HG03025 (cell line): ENCODE data around the gene NAALADL2.
"Not testable (repeated sequence)": the region's sequence is repeated elsewhere in the genome, so short reads cannot be mapped to it uniquely, and the experiment has no call there.

Experiments used
- ATAC-seq: cut with Tn5 transposase; IDR thresholded peaks from one replicate; pipeline ENCODE4 v1.9.1; 2021; ENCODE audit warnings: mild to moderate bottlenecking, moderate library complexity; ENCODE audit not compliant: unreplicated experiment, low FRiP score

The NAALADL2 gene

GRCh38 chr3:175398676-175399075, 539.5 kb downstream of the NAALADL2 start:
- no peak for ATAC-seq

DNA sequence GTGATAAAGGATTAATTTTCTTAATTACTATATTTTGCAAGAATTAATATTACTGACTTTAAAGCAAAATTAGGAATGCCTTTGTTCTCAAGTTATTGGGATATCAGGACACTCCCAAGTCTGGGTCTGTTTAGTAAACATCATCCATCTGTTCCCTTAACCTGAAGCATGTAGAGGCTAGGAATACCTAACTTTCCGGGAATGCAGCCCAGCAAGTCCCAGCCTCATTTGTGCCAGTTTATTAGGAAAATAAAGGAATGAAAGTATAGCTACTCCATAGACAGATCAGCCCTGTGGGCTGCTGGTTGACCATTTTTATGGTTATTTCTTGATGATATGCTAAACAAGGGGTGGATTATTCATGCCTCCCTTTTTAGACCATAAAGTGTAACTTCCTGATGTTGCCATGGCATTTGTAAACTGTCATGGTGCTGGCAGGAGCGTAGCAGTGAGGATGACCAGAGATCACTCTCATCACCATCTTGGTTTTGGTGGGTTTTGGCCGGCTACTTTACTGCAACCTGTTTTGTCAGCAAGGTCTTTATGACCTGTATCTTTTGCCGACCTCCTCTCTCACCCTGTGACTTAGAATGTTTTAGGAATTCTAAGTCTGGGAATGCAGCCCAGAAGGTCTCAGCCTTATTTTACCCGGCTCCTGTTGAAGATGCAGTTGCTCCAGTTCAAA, 540.2 kb downstream of the NAALADL2 start:
- ATAC-seq: no peak

GRCh38 chr3:175404027-175404426, 544.9 kb downstream of the NAALADL2 start:
- no peak for ATAC-seq

- no peak for ATAC-seq
Measured at GRCh38 chr3:175404621-175405020, 545.5 kb downstream of the NAALADL2 start.

- no peak for ATAC-seq
Measured at GRCh38 chr3:175410251-175410650, 551.1 kb downstream of the NAALADL2 start.

- ATAC-seq: no peak
Measured at GRCh38 chr3:175411405-175411804, 552.3 kb downstream of the NAALADL2 start.

- ATAC-seq: no peak
Measured at GRCh38 chr3:175411946-175412345, 552.8 kb downstream of the NAALADL2 start.

GRCh38 chr3:175413926-175414325, 554.8 kb downstream of the NAALADL2 start:
- ATAC-seq: no peak

GRCh38 chr3:175416600-175416999, 557.5 kb downstream of the NAALADL2 start:
- ATAC-seq: no peak

DNA sequence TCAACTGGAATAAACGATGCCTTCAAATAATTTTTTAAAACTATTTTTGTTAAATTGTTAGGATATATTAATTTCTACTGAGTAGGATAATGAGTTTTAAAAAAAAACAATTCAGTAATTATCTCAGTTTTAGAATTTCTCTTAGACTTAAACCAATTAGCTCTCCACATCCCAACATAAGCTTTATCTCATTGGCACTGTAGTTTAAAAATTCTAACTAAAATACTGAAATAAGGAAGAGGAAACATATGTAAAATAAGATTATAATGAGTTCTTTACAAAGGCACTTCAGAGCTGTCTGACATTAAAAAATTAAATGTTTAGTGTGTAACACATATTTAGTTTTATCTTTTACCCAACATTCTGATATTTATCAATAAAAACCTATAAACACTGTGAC, 558.3 kb downstream of the NAALADL2 start:
- ATAC-seq: no peak

DNA sequence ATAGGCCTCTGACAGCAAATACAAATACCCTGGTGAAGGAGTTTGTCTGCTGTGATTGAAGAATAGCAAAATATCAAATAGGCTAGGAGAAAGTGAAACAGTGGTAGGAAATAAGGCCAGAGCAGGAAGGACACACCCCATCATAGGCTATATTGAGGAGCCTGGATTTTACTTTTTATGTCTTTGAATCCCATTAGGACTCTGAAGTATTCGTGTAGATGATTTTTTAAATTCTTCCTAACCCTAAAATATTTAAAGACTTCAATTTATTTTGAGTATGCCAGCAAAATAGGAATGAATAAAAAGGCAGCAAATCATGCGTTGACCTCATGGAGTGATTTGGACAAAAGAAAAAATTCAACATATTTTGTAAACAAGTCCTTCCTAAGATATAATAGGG, 562.8 kb downstream of the NAALADL2 start:
- ATAC-seq: no peak

- no peak for ATAC-seq
Measured at GRCh38 chr3:175422744-175423143, 563.6 kb downstream of the NAALADL2 start.

GRCh38 chr3:175423848-175424247, 564.7 kb downstream of the NAALADL2 start:
- not testable (repeated sequence) for ATAC-seq

DNA sequence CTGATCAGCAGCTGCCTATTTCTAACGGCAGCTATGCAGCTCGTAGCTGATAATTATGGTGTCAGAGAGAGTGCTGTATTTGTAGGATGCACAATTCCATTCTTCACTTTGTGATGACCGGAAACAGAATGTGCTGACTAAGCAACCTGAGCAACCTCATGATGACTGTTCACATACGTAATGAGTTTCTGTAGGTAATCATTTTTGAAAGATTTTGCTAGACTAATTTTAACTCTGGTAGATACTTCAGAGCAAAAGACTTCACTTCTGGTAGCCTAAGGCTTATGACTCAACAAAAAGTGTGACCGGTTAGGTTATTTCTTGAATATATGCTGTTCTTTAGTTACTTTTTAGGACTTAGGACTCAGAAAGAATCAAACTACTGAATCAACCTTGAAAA, 567.7 kb downstream of the NAALADL2 start:
- ATAC-seq: no peak

DNA sequence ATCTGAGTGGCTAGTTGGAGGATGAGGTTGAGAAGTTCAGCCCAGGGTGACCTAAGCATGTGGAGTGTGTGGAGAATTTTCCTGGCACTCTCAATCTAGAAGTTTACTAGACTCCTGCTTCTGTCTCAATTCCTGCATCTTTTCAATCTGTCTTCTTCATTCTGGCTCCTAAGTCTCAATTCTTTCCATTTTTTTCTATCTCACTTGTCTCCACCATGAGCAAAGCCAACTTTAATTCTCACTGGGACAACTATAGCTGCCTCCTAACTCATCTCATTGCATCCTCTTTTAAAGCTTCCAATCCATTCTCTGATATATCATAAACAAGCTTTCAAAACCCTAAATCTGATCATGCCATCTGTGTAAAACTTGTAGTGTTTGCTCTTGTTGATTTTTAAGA, 569.3 kb downstream of the NAALADL2 start:
- no peak for ATAC-seq

GRCh38 chr3:175430983-175431773, 572.0 kb downstream of the NAALADL2 start:
- ATAC-seq: no peak

GRCh38 chr3:175432376-175433025, 573.4 kb downstream of the NAALADL2 start:
- no peak for ATAC-seq

GRCh38 chr3:175433026-175433674, 574.0 kb downstream of the NAALADL2 start:
- no peak for ATAC-seq

GRCh38 chr3:175434561-175434960, 575.4 kb downstream of the NAALADL2 start:
- ATAC-seq: no peak

DNA sequence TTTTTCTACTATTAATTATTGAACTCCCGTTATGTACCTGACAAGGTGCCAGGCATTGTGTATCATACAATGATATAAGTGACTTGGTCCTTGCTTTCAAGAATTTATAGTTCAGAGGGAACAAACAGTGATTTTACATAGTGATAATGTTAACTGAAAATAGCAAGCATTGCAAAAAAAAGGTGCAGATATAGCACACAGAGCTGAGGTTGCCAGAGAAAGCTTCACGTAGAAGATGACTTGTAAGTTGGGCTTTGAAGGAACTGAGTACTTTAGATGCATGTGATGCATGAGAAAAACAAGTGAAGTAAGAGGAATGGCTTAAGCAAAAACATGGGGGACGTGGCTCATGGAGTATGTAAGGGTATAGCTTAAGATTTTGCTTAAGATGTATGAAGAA, 584.5 kb downstream of the NAALADL2 start:
- no peak for ATAC-seq

GRCh38 chr3:175445741-175446140, 586.6 kb downstream of the NAALADL2 start:
- no peak for ATAC-seq
